K562 (cell line): ENCODE results near the gene RTL5. TPM values are rescaled to one million over a fixed set of nuclear protein-coding genes. Genes with fewer than 3 reads are reported as not detected.
"Not testable (repeated sequence)": the region's sequence is repeated elsewhere in the genome, so short reads cannot be mapped to it uniquely, and the experiment has no call there.

Source experiments
- ATAC-seq: fragments of 200-7000 bp; cut with Tn5 transposase; 3 replicates; pipeline ENCODE4 v1.9.1; 2020; ENCODE audit warnings: moderate library complexity
- BruUV-seq: library from RNA; stranded (reverse); fragments of 400-500 nt; replicated peaks from 2 replicates; lab custom pipeline; 2021; lab: Mats Ljungman, UMichigan
- CTCF ChIA-PET: fragments of 300-600 bp; formaldehyde crosslinking; extraction: SDS; loops from one replicate; lab custom pipeline; 2021; ENCODE audit warnings: low intra/inter-chr PET ratio; lab: Yijun Ruan, JAX
- POLR2A ChIA-PET: fragments of 300-600, 350-650 bp; sonication (Branson Sonifier 250); formaldehyde crosslinking; extraction: SDS; loops from one replicate; lab custom pipeline; 2021; ENCODE audit warnings: antibody characterized with exemption, inconsistent platforms; lab: Yijun Ruan, JAX
- DNase-seq, 4 experiments: peaks; one replicate each; pipeline versions ENCODE4 v3.0.0 to v3.0.0-alpha.2; 2011 to 2018; ENCODE audit warnings: low spot score in 3 of 4, mixed read lengths in 3 of 4; ENCODE audit errors: extremely low read depth in 1 of 4
- FAIRE-seq: peaks from 2 replicates; lab custom pipeline; 2011; peaks lifted over from hg19 to GRCh38; lab: Jason Lieb, UNC
- H2AFZ ChIP-seq: 2 replicates; pipeline ENCODE4 v1.6.0; 2011; ENCODE audit warnings: low read depth, low read length, control low read depth, inconsistent platforms
- H3K27ac ChIP-seq: fragments of 200-600 bp; 3 replicates; pipeline ENCODE4 v1.8.0; 2011; ENCODE audit warnings: low read depth, mild to moderate bottlenecking, control low read depth, inconsistent platforms, low read length, moderate library complexity, mixed read lengths; ENCODE audit errors: extremely low read depth
- H3K27me3 ChIP-seq, 2 experiments: fragments of 300-600 bp in 1 of 2; 2 replicates in 1 of 2; 3 replicates in 1 of 2; pipeline versions ENCODE4 v1.6.0 to v1.8.0; 2011; ENCODE audit warnings: inconsistent platforms in 2 of 2, low read length in 2 of 2, mild to moderate bottlenecking in 1 of 2, mixed read lengths in 1 of 2, moderate library complexity in 1 of 2; ENCODE audit not compliant: control insufficient read depth in 2 of 2, insufficient read depth in 2 of 2
- H3K36me3 ChIP-seq: fragments of 300-600 bp; 3 replicates; pipeline ENCODE4 v1.8.0; 2011; ENCODE audit warnings: mild to moderate bottlenecking, low read length, inconsistent platforms; ENCODE audit not compliant: control insufficient read depth, insufficient read depth
- H3K4me1 ChIP-seq, 2 experiments: fragments of 200-600 bp in 1 of 2; replicated peaks in 1 of 2; 2 replicates in 1 of 2; 3 replicates in 1 of 2; pipeline versions ENCODE4 v1.5.1 to v1.8.0; 2011; ENCODE audit warnings: inconsistent platforms in 2 of 2, low read length in 2 of 2, mild to moderate bottlenecking in 1 of 2, mixed read lengths in 1 of 2, moderate library complexity in 1 of 2; ENCODE audit not compliant: control insufficient read depth in 2 of 2, insufficient read depth in 2 of 2
- H3K4me2 ChIP-seq: 2 replicates; pipeline ENCODE4 v1.6.1; 2011; ENCODE audit warnings: low read length, control low read depth, inconsistent platforms, mixed read lengths; ENCODE audit not compliant: insufficient read depth
- H3K4me3 ChIP-seq: fragments of 200-600 bp; sonication (generic), shearing (Covaris generic); 2 replicates; pipeline ENCODE4 v1.5.1; 2016; ENCODE audit warnings: control low read depth, inconsistent platforms
- H3K79me2 ChIP-seq: fragments of 200-600 bp; 3 replicates; pipeline ENCODE4 v1.8.0; 2011; ENCODE audit warnings: low read length, inconsistent platforms; ENCODE audit not compliant: control insufficient read depth, insufficient read depth
- H3K9ac ChIP-seq, 2 experiments: 2 replicates each; pipeline versions ENCODE4 v1.6.0 to v1.6.1; 2011; ENCODE audit warnings: low read depth in 2 of 2, low read length in 2 of 2, control low read depth in 1 of 2, inconsistent platforms in 1 of 2, mild to moderate bottlenecking in 1 of 2, mixed read lengths in 1 of 2; ENCODE audit not compliant: insufficient read depth in 1 of 2
- H3K9me1 ChIP-seq: one replicate; pipeline ENCODE4 v1.6.0; 2011; ENCODE audit warnings: inconsistent platforms, mild to moderate bottlenecking, low read length, moderate library complexity; ENCODE audit not compliant: control insufficient read depth, insufficient read depth
- H3K9me3 ChIP-seq: replicated peaks from 2 replicates; pipeline ENCODE4 v1.5.1; 2011; ENCODE audit warnings: low read depth, low read length, inconsistent platforms; ENCODE audit not compliant: control insufficient read depth, insufficient read depth
- H4K20me1 ChIP-seq: replicated peaks from 2 replicates; pipeline ENCODE4 v1.6.1; 2011; ENCODE audit warnings: low read length, inconsistent platforms, mixed read lengths; ENCODE audit not compliant: control insufficient read depth, insufficient read depth
- POLR3G ChIP-seq: IDR thresholded peaks from 2 replicates; pipeline ENCODE4 v1.6.1; 2011; ENCODE audit not compliant: insufficient read length, insufficient replicate concordance; ENCODE audit errors: extremely low read depth
- ZNF146 ChIP-seq: IDR thresholded peaks from one replicate; pipeline ENCODE4 v1.6.1; 2018; ENCODE audit warnings: missing compliant biosample characterization; ENCODE audit not compliant: unreplicated experiment
- WGBS: fragments of 100-300 bp; shearing (Covaris generic); methylation state at CpG from one replicate; pipeline ENCODE4 v1.1.6; 2016; ENCODE audit warnings: low coverage, mixed read lengths; ENCODE audit not compliant: insufficient coverage; ENCODE audit errors: missing lambda C conversion rate; 5-methylcytosine and 5-hydroxymethylcytosine counted together
- in situ Hi-C: fragments of 300-500 bp; cut with MboI; formaldehyde crosslinking; loops from 4 replicates; pipeline ENCODE4 v1.15.0; 2018; ENCODE audit warnings: inconsistent platforms, mixed read lengths
- intact Hi-C: fragments of 100-400 bp; cut with micrococcal nuclease; formaldehyde crosslinking; loops from 2 replicates; pipeline ENCODE4 v1.14.2; 2022
- polyA plus RNA-seq, 8 experiments: library from polyadenylated mRNA; depleted of rRNA in 4 of 8; stranded (reverse) in 5 of 8; unstranded in 3 of 8; fragments of >200 nt; fragmentation: Nextera tagmentation in 2 of 8; fragmentation: Illumina TruSeq in 1 of 8; extraction: Ambion mirVana in 2 of 8; extraction: Trizol in 1 of 8; gene quantifications; 2 replicates each; pipeline versions ENCODE4 v1.2.1 to v1.2.3, GENCODE V29; 2011 to 2014; ENCODE audit warnings: inconsistent platforms in 1 of 8, missing spikeins in 1 of 8
- total RNA-seq, 7 experiments: library from RNA; depleted of rRNA in 6 of 7; stranded (reverse); fragments of >200 nt in 6 of 7; fragmentation: Illumina TruSeq in 2 of 7; extraction: Trizol in 2 of 7; gene quantifications; 2 replicates each; pipeline versions ENCODE4 v1.2.1 to v1.2.3, GENCODE V29; 2011 to 2021; ENCODE audit warnings: low replicate concordance in 1 of 7
- TF ChIP-seq, protein P1 (sequence below): fragments of 150-350 bp; IDR thresholded peaks from 2 replicates; pipeline ENCODE4 v1.6.1; 2014; ENCODE audit warnings: low read depth, mild to moderate bottlenecking, low read length, borderline replicate concordance

Gene RTL5
- total and polyA plus RNA-seq, 9 of the 15 experiments (the other 6 are each of a cell fraction or from before 2014, with no cell fraction given): 0.03 TPM; not detected in 8

DNA sequence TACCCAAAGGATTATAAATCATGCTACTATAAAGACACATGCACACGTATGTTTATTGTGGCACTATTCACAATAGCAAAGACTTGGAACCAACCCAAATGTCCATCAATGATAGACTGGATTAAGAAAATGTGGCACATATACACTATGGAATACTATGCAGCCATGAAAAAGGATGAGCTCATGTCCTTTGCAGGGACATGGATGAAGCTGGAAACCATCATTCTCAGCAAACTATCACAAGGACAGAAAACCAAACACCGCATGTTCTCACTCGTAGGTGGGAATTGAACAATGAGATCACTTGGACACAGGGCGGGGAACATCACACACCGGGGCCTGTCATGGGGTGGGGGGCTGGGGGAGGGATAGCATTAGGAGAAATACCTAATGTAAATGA lies 44.6 kb upstream of the RTL5 start:
- H4K20me1 ChIP-seq, DNase-seq, H3K9me3 ChIP-seq, H3K4me1 ChIP-seq, H3K27ac ChIP-seq, BruUV-seq, H3K36me3 ChIP-seq, ATAC-seq, CTCF ChIA-PET, H3K4me3 ChIP-seq, POLR2A ChIA-PET, H3K9ac ChIP-seq, FAIRE-seq, in situ Hi-C loops, intact Hi-C loops, H3K9me1 ChIP-seq, H3K4me2 ChIP-seq, H3K79me2 ChIP-seq, H3K27me3 ChIP-seq, H2AFZ ChIP-seq: not testable (repeated sequence)
- no CpG with 5 or more reads among the region's 5 CpGs for WGBS
- peak; percentile 34 for TF ChIP-seq ZNF146 (CRISPR knock-in tag)

DNA sequence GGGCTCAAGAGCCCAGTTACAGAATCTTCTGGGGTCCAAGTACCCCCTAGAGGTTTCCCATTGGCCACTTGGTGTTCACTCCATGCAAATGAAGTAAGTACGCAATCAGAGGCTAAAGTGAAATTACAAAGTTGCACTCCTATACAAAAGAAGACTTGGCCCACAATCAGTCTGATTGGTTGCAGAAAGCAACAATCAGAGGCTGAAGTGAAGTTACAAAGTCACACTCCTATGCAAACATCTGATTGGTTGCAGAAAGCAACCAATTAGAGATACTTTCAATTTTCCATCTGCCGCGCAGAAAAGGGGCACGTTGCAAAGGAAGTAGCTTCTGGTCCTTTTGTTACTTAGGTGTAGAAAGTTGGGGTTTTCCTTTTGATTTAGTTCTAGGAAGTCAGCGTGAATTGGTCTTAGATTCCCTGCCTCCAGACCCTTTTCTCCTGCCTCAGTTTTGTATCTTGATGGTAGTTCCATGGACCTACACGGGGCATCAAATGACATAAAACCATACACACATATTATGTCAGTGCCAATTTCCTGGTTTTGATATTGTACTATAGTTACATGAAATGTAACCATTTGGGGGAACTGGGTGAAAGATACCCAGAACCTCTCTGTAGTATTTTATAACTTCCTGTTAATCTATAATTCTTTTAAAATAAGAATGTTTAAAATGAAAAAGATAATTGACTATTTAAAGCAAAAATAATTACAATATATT lies 37.5 kb upstream of the RTL5 start:
- CTCF ChIA-PET: no interaction called here
- TF ChIP-seq, protein P1, sequence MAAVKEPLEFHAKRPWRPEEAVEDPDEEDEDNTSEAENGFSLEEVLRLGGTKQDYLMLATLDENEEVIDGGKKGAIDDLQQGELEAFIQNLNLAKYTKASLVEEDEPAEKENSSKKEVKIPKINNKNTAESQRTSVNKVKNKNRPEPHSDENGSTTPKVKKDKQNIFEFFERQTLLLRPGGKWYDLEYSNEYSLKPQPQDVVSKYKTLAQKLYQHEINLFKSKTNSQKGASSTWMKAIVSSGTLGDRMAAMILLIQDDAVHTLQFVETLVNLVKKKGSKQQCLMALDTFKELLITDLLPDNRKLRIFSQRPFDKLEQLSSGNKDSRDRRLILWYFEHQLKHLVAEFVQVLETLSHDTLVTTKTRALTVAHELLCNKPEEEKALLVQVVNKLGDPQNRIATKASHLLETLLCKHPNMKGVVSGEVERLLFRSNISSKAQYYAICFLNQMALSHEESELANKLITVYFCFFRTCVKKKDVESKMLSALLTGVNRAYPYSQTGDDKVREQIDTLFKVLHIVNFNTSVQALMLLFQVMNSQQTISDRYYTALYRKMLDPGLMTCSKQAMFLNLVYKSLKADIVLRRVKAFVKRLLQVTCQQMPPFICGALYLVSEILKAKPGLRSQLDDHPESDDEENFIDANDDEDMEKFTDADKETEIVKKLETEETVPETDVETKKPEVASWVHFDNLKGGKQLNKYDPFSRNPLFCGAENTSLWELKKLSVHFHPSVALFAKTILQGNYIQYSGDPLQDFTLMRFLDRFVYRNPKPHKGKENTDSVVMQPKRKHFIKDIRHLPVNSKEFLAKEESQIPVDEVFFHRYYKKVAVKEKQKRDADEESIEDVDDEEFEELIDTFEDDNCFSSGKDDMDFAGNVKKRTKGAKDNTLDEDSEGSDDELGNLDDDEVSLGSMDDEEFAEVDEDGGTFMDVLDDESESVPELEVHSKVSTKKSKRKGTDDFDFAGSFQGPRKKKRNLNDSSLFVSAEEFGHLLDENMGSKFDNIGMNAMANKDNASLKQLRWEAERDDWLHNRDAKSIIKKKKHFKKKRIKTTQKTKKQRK: no peak
- TF ChIP-seq POLR3G: no peak

More for the DNA sequence above, 37.5 kb upstream of the RTL5 start:
- Histone ChIP-seq H3K9me1 (no peaks in the 10 kb centered on the region), H3K4me2 (peak overlapping the region; percentile 11; the same call in 1 of the 2 replicates), H4K20me1 (no peaks in the 10 kb centered on the region), H3K4me3 (no peak overlapping the region), H3K36me3 (no peaks in the 10 kb centered on the region), H3K9me3 (no peaks in the 10 kb centered on the region), H3K4me1 (no peaks in the 10 kb centered on the region), H3K9ac (no peak overlapping the region), H3K27ac (no peak overlapping the region), H3K79me2 (no peaks in the 10 kb centered on the region), H2AFZ (peak overlapping the region; percentile 74), H3K27me3 (no peaks in the 10 kb centered on the region)
- 11% methylated on average over 6 of the region's 6 CpGs for WGBS
- POLR2A ChIA-PET: no interaction called here
- FAIRE-seq (peak; percentile 6), ATAC-seq (peak; percentile 53), DNase-seq (peak in 1 of 4 experiments; percentile 16)
- intact Hi-C loops (no loop called here), in situ Hi-C loops (no loop called here)
- no TSS peak for BruUV-seq
